ENCODE results near the gene PUS3.

- TF ChIP-seq EZH2 (IDR thresholded peaks at IDR 0.05; ENCODE audit: low read depth) (no peak), CTCF (conservative IDR thresholded peaks at IDR 0.05) (no peak)
Measured at GRCh38 chr11:125945011-125945796, 42.2 kb upstream of the PUS3 start.
